H1 (cell line): ENCODE measurements around the gene MID1. TPM values are rescaled to one million over a fixed set of nuclear protein-coding genes. Genes with fewer than 3 reads are reported as not detected.

Experiments
- CTCF ChIA-PET: fragments of 300-600 bp; sonication (Branson Sonifier 250); formaldehyde crosslinking; loops from one replicate; lab custom pipeline; 2021; ENCODE audit not compliant: partially characterized antibody; lab: Charles Lee
- POLR2A ChIA-PET: fragments of 300-600 bp; sonication (Branson Sonifier 250); formaldehyde crosslinking; loops from one replicate; lab custom pipeline; 2021; ENCODE audit warnings: inconsistent platforms; ENCODE audit not compliant: partially characterized antibody; lab: Charles Lee
- DNase-seq, 2 experiments: peaks; one replicate each; pipeline versions ENCODE4 v3.0.0 to v3.0.0-alpha.2; 2010 to 2022; ENCODE audit warnings: low spot score in 2 of 2, low read depth in 1 of 2, mixed read lengths in 1 of 2
- FAIRE-seq: peaks from 2 replicates; lab custom pipeline; 2011; peaks lifted over from hg19 to GRCh38; lab: Jason Lieb, UNC
- H2AFZ ChIP-seq: 2 replicates; pipeline ENCODE4 v1.8.1; 2012; ENCODE audit warnings: low read length, inconsistent platforms
- H2AK5ac ChIP-seq: 2 replicates; pipeline ENCODE4 v1.6.1; 2013; ENCODE audit warnings: low read depth, low read length
- H2BK120ac ChIP-seq: replicated peaks from 2 replicates; pipeline ENCODE3; 2013; ENCODE audit warnings: low read depth, low read length, inconsistent platforms
- H2BK12ac ChIP-seq: 2 replicates; pipeline ENCODE4 v1.6.1; 2013; ENCODE audit warnings: low read depth, low read length
- H2BK15ac ChIP-seq: 2 replicates; pipeline ENCODE4 v1.6.1; 2013; ENCODE audit warnings: low read length
- H2BK20ac ChIP-seq: 2 replicates; pipeline ENCODE4 v1.6.1; 2013; ENCODE audit warnings: low read length
- H2BK5ac ChIP-seq: 2 replicates; pipeline ENCODE4 v1.6.1; 2013; ENCODE audit warnings: low read depth, low read length
- H3K14ac ChIP-seq: 2 replicates; pipeline ENCODE4 v1.6.1; 2013; ENCODE audit warnings: inconsistent platforms; ENCODE audit not compliant: insufficient read length
- H3K18ac ChIP-seq: 2 replicates; pipeline ENCODE4 v1.6.1; 2013; ENCODE audit warnings: low read length; ENCODE audit errors: extremely low read depth
- H3K23ac ChIP-seq: 2 replicates; pipeline ENCODE4 v1.6.1; 2013; ENCODE audit warnings: inconsistent platforms; ENCODE audit not compliant: insufficient read length
- H3K23me2 ChIP-seq: 2 replicates; pipeline ENCODE4 v1.6.1; 2013; ENCODE audit warnings: low read depth, low read length
- H3K27ac ChIP-seq: 2 replicates; pipeline ENCODE4 v1.6.1; 2011; ENCODE audit warnings: low read depth, low read length, inconsistent platforms
- H3K27me3 ChIP-seq, 4 experiments: replicated peaks in 1 of 4; 1 replicate in 1 of 4; 2 replicates in 3 of 4; pipeline versions ENCODE4 v1.6.1 to v1.8.1; 2011 to 2013; ENCODE audit warnings: low read length in 3 of 4, mild to moderate bottlenecking in 3 of 4, inconsistent platforms in 2 of 4, mixed read lengths in 2 of 4, moderate library complexity in 1 of 4; ENCODE audit not compliant: control insufficient read depth in 3 of 4, insufficient read depth in 3 of 4; ENCODE audit errors: extremely low read depth in 1 of 4
- H3K36me3 ChIP-seq, 4 experiments: 2 replicates each; pipeline versions ENCODE4 v1.6.1 to v1.8.1; 2011 to 2013; ENCODE audit warnings: mild to moderate bottlenecking in 4 of 4, low read length in 3 of 4, moderate library complexity in 2 of 4, control low read depth in 1 of 4, inconsistent platforms in 1 of 4; ENCODE audit not compliant: insufficient read depth in 4 of 4, control insufficient read depth in 2 of 4
- H3K4ac ChIP-seq: replicated peaks from 2 replicates; pipeline ENCODE3; 2013; ENCODE audit warnings: low read length, low read depth, mixed read lengths, inconsistent platforms; ENCODE audit not compliant: insufficient read length
- H3K4me1 ChIP-seq, 4 experiments: replicated peaks in 1 of 4; 1 replicate in 1 of 4; 2 replicates in 3 of 4; pipeline versions ENCODE4 v1.6.1 to v1.8.1; 2011 to 2013; ENCODE audit warnings: low read length in 3 of 4, inconsistent platforms in 2 of 4, mixed read lengths in 1 of 4; ENCODE audit not compliant: insufficient read depth in 4 of 4, control insufficient read depth in 3 of 4
- H3K4me2 ChIP-seq, 2 experiments: 2 replicates each; pipeline versions ENCODE4 v1.6.1 to v1.8.1; 2011 to 2013; ENCODE audit warnings: low read depth in 2 of 2, low read length in 2 of 2, control low read depth in 1 of 2, inconsistent platforms in 1 of 2, mild to moderate bottlenecking in 1 of 2; ENCODE audit not compliant: insufficient read depth in 1 of 2
- H3K4me3 ChIP-seq, 4 experiments: fragments of 200-600, 300-600 bp in 1 of 4; sonication (generic), shearing (Covaris generic), sonication (Bioruptor Twin) in 1 of 4; 2 replicates each; pipeline versions ENCODE4 v1.5.1 to v1.8.1; 2011 to 2016; ENCODE audit warnings: low read length in 4 of 4, low read depth in 3 of 4, control low read depth in 2 of 4, inconsistent platforms in 2 of 4, mild to moderate bottlenecking in 2 of 4, mixed read lengths in 1 of 4, moderate library complexity in 1 of 4; ENCODE audit not compliant: insufficient read depth in 2 of 4; ENCODE audit errors: extremely low read depth in 1 of 4
- H3K56ac ChIP-seq: replicated peaks from 2 replicates; pipeline ENCODE3; 2013; ENCODE audit warnings: low read depth, mild to moderate bottlenecking, mixed read lengths, low read length, inconsistent platforms; ENCODE audit not compliant: insufficient read length
- H3K79me1 ChIP-seq: 2 replicates; pipeline ENCODE4 v1.6.1; 2013; ENCODE audit warnings: low read depth, low read length, control low read depth
- H3K79me2 ChIP-seq, 2 experiments: 2 replicates each; pipeline versions ENCODE4 v1.6.1 to v1.8.1; 2012 to 2013; ENCODE audit warnings: low read length in 2 of 2, mild to moderate bottlenecking in 2 of 2, inconsistent platforms in 1 of 2; ENCODE audit not compliant: insufficient read depth in 2 of 2, control insufficient read depth in 1 of 2
- H3K9ac ChIP-seq, 4 experiments: replicated peaks in 1 of 4; 1 replicate in 1 of 4; 2 replicates in 3 of 4; pipeline versions ENCODE4 v1.6.1 to v1.8.1; 2011 to 2013; ENCODE audit warnings: low read depth in 3 of 4, low read length in 3 of 4, control low read depth in 2 of 4, mild to moderate bottlenecking in 2 of 4, moderate library complexity in 2 of 4, inconsistent platforms in 1 of 4; ENCODE audit errors: extremely low read depth in 1 of 4
- H3K9me3 ChIP-seq, 2 experiments: 2 replicates each; pipeline versions ENCODE4 v1.6.1 to v1.8.1; 2012 to 2013; ENCODE audit warnings: mild to moderate bottlenecking in 2 of 2, moderate library complexity in 2 of 2, control low read depth in 1 of 2, inconsistent platforms in 1 of 2, low read depth in 1 of 2, low read length in 1 of 2, mixed read lengths in 1 of 2; ENCODE audit not compliant: insufficient read depth in 2 of 2
- H4K20me1 ChIP-seq, 2 experiments: replicated peaks in 1 of 2; 2 replicates each; pipeline versions ENCODE3 to v1.8.1; 2011 to 2013; ENCODE audit warnings: inconsistent platforms in 2 of 2, low read length in 2 of 2, mild to moderate bottlenecking in 1 of 2; ENCODE audit not compliant: insufficient read depth in 2 of 2, control insufficient read depth in 1 of 2
- H4K5ac ChIP-seq: 2 replicates; pipeline ENCODE4 v1.6.1; 2013; ENCODE audit warnings: low read length, low read depth, mixed read lengths, inconsistent platforms; ENCODE audit not compliant: insufficient read length
- H4K8ac ChIP-seq: 2 replicates; pipeline ENCODE4 v1.8.0; 2013; ENCODE audit warnings: mild to moderate bottlenecking, moderate library complexity, low read length, inconsistent platforms; ENCODE audit not compliant: insufficient read depth; ENCODE audit errors: extremely low read depth
- H4K91ac ChIP-seq: replicated peaks from 2 replicates; pipeline ENCODE3; 2013; ENCODE audit warnings: low read length, mixed read lengths, inconsistent platforms; ENCODE audit not compliant: insufficient read length
- CEBPB ChIP-seq: IDR thresholded peaks from 2 replicates; pipeline ENCODE4 v1.6.1; 2012; ENCODE audit warnings: low read depth, low read length
- FOSL1 ChIP-seq: IDR thresholded peaks from 2 replicates; pipeline ENCODE4 v1.6.1; 2011; ENCODE audit warnings: mild to moderate bottlenecking, low read depth, low read length, moderate library complexity; ENCODE audit not compliant: insufficient read depth
- HDAC6 ChIP-seq: IDR thresholded peaks from one replicate; pipeline ENCODE4 v1.7.1; 2012; ENCODE audit warnings: low read depth, mild to moderate bottlenecking, inconsistent platforms, low read length, moderate library complexity
- NRF1 ChIP-seq: IDR thresholded peaks from 2 replicates; pipeline ENCODE4 v1.6.1; 2011; ENCODE audit warnings: mild to moderate bottlenecking, low read depth, low read length, improper control_type of control experiment
- RFX5 ChIP-seq: IDR thresholded peaks from 2 replicates; pipeline ENCODE4 v1.6.1; 2011; ENCODE audit warnings: low read depth, low read length, improper control_type of control experiment, borderline replicate concordance
- SAP30 ChIP-seq: fragments of 300-600 bp; sonication (generic); IDR thresholded peaks from 2 replicates; pipeline ENCODE4 v1.7.1; 2012; ENCODE audit warnings: low read length, moderate library complexity, mild to moderate bottlenecking, inconsistent platforms; ENCODE audit not compliant: insufficient read depth, insufficient replicate concordance
- SIRT6 ChIP-seq: IDR thresholded peaks from one replicate; pipeline ENCODE4 v1.7.1; 2012; ENCODE audit warnings: low read length, inconsistent platforms
- TAF1 ChIP-seq: IDR thresholded peaks from 2 replicates; pipeline ENCODE4 v1.6.1; 2011; ENCODE audit warnings: mild to moderate bottlenecking, low read depth, low read length
- ZNF274 ChIP-seq: IDR thresholded peaks from 2 replicates; pipeline ENCODE4 v1.7.0; 2012; ENCODE audit warnings: low read length, borderline replicate concordance; ENCODE audit errors: extremely low read depth
- WGBS, 2 experiments: shearing (Covaris generic) in 1 of 2; methylation state at CpG; one replicate each; pipeline versions ENCODE4 v1.1.6 to v1.1.7; 2013 to 2015; ENCODE audit warnings: low lambda C conversion rate in 2 of 2, mixed read lengths in 2 of 2, inconsistent platforms in 1 of 2, low coverage in 1 of 2, missing lambda C conversion rate in 1 of 2; ENCODE audit not compliant: insufficient replicate concordance in 2 of 2, insufficient coverage in 1 of 2, insufficient read length in 1 of 2; ENCODE audit errors: extremely low coverage in 1 of 2, missing lambda C conversion rate in 1 of 2; 5-methylcytosine and 5-hydroxymethylcytosine counted together
- polyA plus RNA-seq, 7 experiments: library from polyadenylated mRNA; depleted of rRNA in 3 of 7; stranded (reverse) in 5 of 7; unstranded in 2 of 7; fragments of >200 nt in 5 of 7; fragments of 200-250 nt in 2 of 7; gene quantifications; 1 replicate in 5 of 7; 2 replicates in 1 of 7; 4 replicates in 1 of 7; pipeline versions ENCODE4 v1.2.1 to v1.2.3, GENCODE V29; 2011 to 2013; ENCODE audit warnings: missing spikeins in 2 of 7, mixed read lengths in 2 of 7
- total RNA-seq: library from RNA; stranded (reverse); fragmentation: NEBNext Ultra II Directional; extraction: Animal tissue kit (Norgen Biotek cat#: 25700); gene quantifications from 2 replicates; pipeline ENCODE4 v1.2.1, GENCODE V29; 2021
- TF ChIP-seq, protein P1 (sequence below): IDR thresholded peaks from 2 replicates; pipeline ENCODE4 v1.6.1; 2012; ENCODE audit warnings: inconsistent platforms

MID1 gene
- total and polyA plus RNA-seq, 2 of the 8 experiments (the other 6 are each of a cell fraction or from before 2014, with no cell fraction given): 12.9 to 54.3 TPM

DNA sequence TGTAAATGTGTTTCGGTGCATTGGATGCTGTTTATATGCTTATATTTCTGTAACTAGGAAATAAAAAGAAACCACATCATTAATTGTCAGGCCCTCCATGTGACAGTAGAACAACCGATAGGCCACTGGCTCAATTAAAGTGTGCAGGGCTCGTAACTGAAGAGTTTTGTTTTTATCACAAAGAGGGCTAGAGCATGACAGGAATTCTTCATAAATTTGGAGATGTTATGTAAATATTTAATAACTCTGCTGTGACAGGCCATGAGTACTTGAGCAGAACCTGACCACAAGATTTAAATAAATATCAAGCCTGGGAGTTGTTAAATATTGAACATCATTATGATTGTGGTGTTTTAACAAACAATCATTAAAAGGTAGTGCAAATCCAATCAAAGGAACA, 55.9 kb downstream of the MID1 start:
- Histone ChIP-seq H3K4me2 (no peak overlapping the region), H4K8ac (no peak overlapping the region), H4K20me1 (no peaks in the 10 kb centered on the region), H3K79me1 (no peaks in the 10 kb centered on the region), H2BK5ac (no peak overlapping the region), H3K56ac (no peak overlapping the region), H2AFZ (no peak overlapping the region), H3K18ac (no peak overlapping the region), H3K36me3 (peaks cover 0 to 7% (median 6%) of the 10 kb centered on the region in 4 experiments; a peak in 3 of 8 replicates), H4K91ac (no peak overlapping the region), H3K4me1 (peaks cover 0 to 5% (median 2%) of the 10 kb centered on the region in 4 experiments; a peak in 2 of 7 replicates), H3K27me3 (no peaks in the 10 kb centered on the region), H2AK5ac (no peak overlapping the region), H2BK15ac (no peak overlapping the region), H3K14ac (no peak overlapping the region), H3K4ac (no peak overlapping the region), H3K27ac (no peak overlapping the region), H3K23ac (no peak overlapping the region), H2BK120ac (no peak overlapping the region), H3K79me2 (peaks cover 0 to 53% of the 10 kb centered on the region in 2 experiments; a peak in 2 of 4 replicates), H3K4me3 (no peak overlapping the region), H3K23me2 (no peaks in the 10 kb centered on the region), H2BK12ac (no peak overlapping the region), H4K5ac (no peak overlapping the region), H3K9ac (no peak overlapping the region), H3K9me3 (no peaks in the 10 kb centered on the region), H2BK20ac (no peak overlapping the region)
- TF ChIP-seq SIRT6: no peak
- no peak for TF ChIP-seq RFX5
- no peak for TF ChIP-seq TAF1
- no peak for TF ChIP-seq HDAC6
- no peak for TF ChIP-seq NRF1
- TF ChIP-seq, protein P1, sequence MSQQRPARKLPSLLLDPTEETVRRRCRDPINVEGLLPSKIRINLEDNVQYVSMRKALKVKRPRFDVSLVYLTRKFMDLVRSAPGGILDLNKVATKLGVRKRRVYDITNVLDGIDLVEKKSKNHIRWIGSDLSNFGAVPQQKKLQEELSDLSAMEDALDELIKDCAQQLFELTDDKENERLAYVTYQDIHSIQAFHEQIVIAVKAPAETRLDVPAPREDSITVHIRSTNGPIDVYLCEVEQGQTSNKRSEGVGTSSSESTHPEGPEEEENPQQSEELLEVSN: no peak
- no peak for TF ChIP-seq ZNF274
- no peak for TF ChIP-seq CEBPB
- no peak for TF ChIP-seq FOSL1
- no peak for TF ChIP-seq SAP30
- 91% methylated on average over 3 of the region's 3 CpGs; no CpG with 5 or more reads in 1 of the 2 experiments for WGBS, 2 experiments
- FAIRE-seq: no peak
- CTCF ChIA-PET: no interaction called here
- POLR2A ChIA-PET: no interaction called here
- no peak for DNase-seq
